Motor neuron (in vitro differentiated cells): ENCODE measurements around the gene PM20D1. TPM values are rescaled to one million over a fixed set of nuclear protein-coding genes. Genes with fewer than 3 reads are reported as not detected.

Experiments used
- total RNA-seq, 8 experiments: library from RNA; unstranded; fragments of 300-600 nt; gene quantifications; 2 replicates each; pipeline versions ENCODE4 v1.2.3 to v1.2.4, GENCODE V29; 2022

The PM20D1 gene
- total RNA-seq, 8 experiments from 2014 or later: 0.05 to 1.8 (median 0.52) TPM; not detected in 1

Other genes starting within 250 kb of the PM20D1 start
- 10 to 100 TPM in 5 of 8 experiments, 1 to 10 TPM in 3; 6.8 to 21.3 (median 11.5) TPM for gene ELK4, start 218.1 kb downstream of the PM20D1 start, total RNA-seq
- gene SLC45A3, start 169.6 kb downstream of the PM20D1 start, total RNA-seq: 1 to 10 TPM in 5 of 8 experiments, under 1 TPM in 3; 0.40 to 2.7 (median 2.0) TPM
- gene NUCKS1, start 100.0 kb downstream of the PM20D1 start, total RNA-seq: 100 to 1,000 TPM in 7 of 8 experiments, 10 to 100 TPM in 1; 88.0 to 300 (median 172) TPM
- 10 to 100 TPM in 4 of 8 experiments, 1 to 10 TPM in 4; 1.6 to 26.2 (median 6.6) TPM for gene RAB29, start 74.7 kb downstream of the PM20D1 start, total RNA-seq
- gene SLC41A1, start 36.9 kb downstream of the PM20D1 start, total RNA-seq: 10 to 100 TPM in 6 of 8 experiments, 1 to 10 TPM in 2; 9.1 to 72.4 (median 16.0) TPM
- gene SLC26A9, start 93.3 kb upstream of the PM20D1 start, total RNA-seq: 1 to 10 TPM in 1 of 8 experiments, under 1 TPM in 5, not detected in 2; 0.05 to 2.0 (median 0.33) TPM
- 1 to 10 TPM in 4 of 8 experiments, under 1 TPM in 4; 0.11 to 4.6 (median 1.0) TPM for gene RAB7B, start 153.3 kb upstream of the PM20D1 start, total RNA-seq
- gene CTSE, start 173.8 kb upstream of the PM20D1 start, total RNA-seq: under 1 TPM in 1 of 8 experiments, not detected in 7; 0.76 TPM
- gene RHEX, start 203.0 kb upstream of the PM20D1 start, total RNA-seq: 1 to 10 TPM in 1 of 8 experiments, under 1 TPM in 2, not detected in 5; 0.29 to 1.2 (median 0.87) TPM